SK-N-SH (cell line): ENCODE results near the gene THSD7A. TPM values are rescaled to one million over a fixed set of nuclear protein-coding genes. Genes with fewer than 3 reads are reported as not detected.
A peak's percentile ranks its signal among the peaks of the same experiment; 100 is the strongest.

Experiments
- CTCF ChIA-PET: fragments of 300-600, 350-600 bp; formaldehyde crosslinking; extraction: SDS; loops from one replicate; lab custom pipeline; 2021; lab: Yijun Ruan, JAX
- POLR2A ChIA-PET: fragments of 350-600 bp; sonication (Branson Sonifier 250); formaldehyde crosslinking; extraction: SDS; loops from one replicate; lab custom pipeline; 2020; ENCODE audit warnings: antibody characterized with exemption, inconsistent platforms; lab: Yijun Ruan, JAX
- DNase-seq: peaks from one replicate; pipeline ENCODE4 v3.0.0; 2012
- H2AFZ ChIP-seq: fragments of 200-600 bp; sonication (generic); 2 replicates; pipeline ENCODE4 v1.8.1; 2016; ENCODE audit warnings: antibody characterized with exemption, mild to moderate bottlenecking, low read depth
- H3F3A ChIP-seq: fragments of 200-600 bp; sonication (generic); replicated peaks from 2 replicates; pipeline ENCODE3; 2016; ENCODE audit warnings: antibody characterized with exemption, mild to moderate bottlenecking; ENCODE audit not compliant: insufficient read depth
- H3K27ac ChIP-seq, 2 experiments: fragments of 200-500 bp in 1 of 2; fragments of 200-600 bp in 1 of 2; sonication (Bioruptor generic) in 1 of 2; sonication (generic), shearing (Covaris generic) in 1 of 2; 2 replicates each; pipeline versions ENCODE4 v1.5.1 to v1.6.1; 2014 to 2016; ENCODE audit warnings: low read depth in 2 of 2, inconsistent platforms in 1 of 2, low read length in 1 of 2, mild to moderate bottlenecking in 1 of 2, mixed read lengths in 1 of 2
- H3K27me3 ChIP-seq: fragments of 200-600 bp; sonication (generic), shearing (Covaris generic); 2 replicates; pipeline ENCODE4 v1.6.1; 2016; ENCODE audit warnings: mixed run types; ENCODE audit not compliant: insufficient read depth
- H3K36me3 ChIP-seq, 2 experiments: fragments of 200-500 bp in 1 of 2; fragments of 200-600 bp in 1 of 2; sonication (Bioruptor generic) in 1 of 2; sonication (generic) in 1 of 2; replicated peaks in 1 of 2; 2 replicates each; pipeline versions ENCODE3 to v1.5.1; 2014 to 2016; ENCODE audit warnings: low read length in 1 of 2, mild to moderate bottlenecking in 1 of 2; ENCODE audit not compliant: insufficient read depth in 2 of 2, control insufficient read depth in 1 of 2
- H3K4me1 ChIP-seq, 2 experiments: fragments of 200-500 bp in 1 of 2; fragments of 200-600 bp in 1 of 2; sonication (Bioruptor generic) in 1 of 2; sonication (generic), shearing (Covaris generic) in 1 of 2; 2 replicates each; pipeline versions ENCODE4 v1.5.1 to v1.6.1; 2014 to 2016; ENCODE audit warnings: low read depth in 1 of 2, low read length in 1 of 2, mixed run types in 1 of 2; ENCODE audit not compliant: insufficient read depth in 2 of 2, control insufficient read depth in 1 of 2
- H3K4me2 ChIP-seq: fragments of 200-600 bp; sonication (generic), shearing (Covaris generic); 2 replicates; pipeline ENCODE4 v1.6.1; 2017; ENCODE audit warnings: mixed run types
- H3K4me3 ChIP-seq, 2 experiments: fragments of 200-500 bp in 1 of 2; fragments of 200-600 bp in 1 of 2; sonication (Bioruptor generic) in 1 of 2; sonication (generic), shearing (Covaris generic) in 1 of 2; 2 replicates each; pipeline versions ENCODE4 v1.5.1 to v1.8.1; 2014 to 2016; ENCODE audit warnings: low read depth in 2 of 2, inconsistent platforms in 1 of 2, low read length in 1 of 2, mild to moderate bottlenecking in 1 of 2, mixed read lengths in 1 of 2, moderate library complexity in 1 of 2
- H3K79me2 ChIP-seq: fragments of 200-600 bp; sonication (generic); 2 replicates; pipeline ENCODE4 v1.8.1; 2017; ENCODE audit warnings: mild to moderate bottlenecking; ENCODE audit not compliant: insufficient read depth
- H3K9ac ChIP-seq: fragments of 200-600 bp; sonication (generic); 2 replicates; pipeline ENCODE4 v1.6.1; 2017; ENCODE audit warnings: mixed run types
- H3K9me2 ChIP-seq: fragments of 200-600 bp; sonication (generic); 2 replicates; pipeline ENCODE4 v1.6.1; 2017; ENCODE audit warnings: mixed run types
- H3K9me3 ChIP-seq: fragments of 200-600 bp; sonication (generic); 2 replicates; pipeline ENCODE4 v1.6.1; 2017; ENCODE audit warnings: mixed run types, mild to moderate bottlenecking, moderate library complexity
- H4K20me1 ChIP-seq: fragments of 200-600 bp; sonication (generic); 2 replicates; pipeline ENCODE4 v1.6.1; 2017; ENCODE audit warnings: mild to moderate bottlenecking, mixed run types; ENCODE audit not compliant: insufficient read depth
- CHD2 ChIP-seq: fragments of 150-350 bp; IDR thresholded peaks from 2 replicates; pipeline ENCODE4 v1.6.1; 2018; ENCODE audit warnings: low read length; ENCODE audit not compliant: partially characterized antibody
- ELF1 ChIP-seq: IDR thresholded peaks from 2 replicates; pipeline ENCODE4 v1.4.0; 2012
- EP300 ChIP-seq, 2 experiments: IDR thresholded peaks; 2 replicates each; pipeline versions ENCODE4 v1.4.0 to v1.6.1; 2012; ENCODE audit warnings: borderline replicate concordance in 1 of 2, low read depth in 1 of 2, low read length in 1 of 2
- FOXJ3 ChIP-seq: sonication (generic); formaldehyde crosslinking; IDR thresholded peaks from 2 replicates; pipeline ENCODE4 v1.5.1; 2020; ENCODE audit warnings: mild to moderate bottlenecking, missing genetic modification reagents
- MXI1 ChIP-seq: IDR thresholded peaks from 2 replicates; pipeline ENCODE4 v1.6.1; 2012; ENCODE audit warnings: mild to moderate bottlenecking, low read depth, low read length, improper control_type of control experiment
- POLR2AphosphoS5 ChIP-seq: IDR thresholded peaks from 2 replicates; pipeline ENCODE4 v1.6.1; 2012; ENCODE audit warnings: low read depth, low read length
- RAD21 ChIP-seq: IDR thresholded peaks from 2 replicates; pipeline ENCODE4 v1.6.1; 2012; ENCODE audit warnings: mild to moderate bottlenecking, low read length
- RCOR1 ChIP-seq: fragments of 150-350 bp; IDR thresholded peaks from 2 replicates; pipeline ENCODE4 v1.6.1; 2017; ENCODE audit warnings: antibody characterized with exemption, low read length
- SIN3A ChIP-seq: IDR thresholded peaks from 2 replicates; pipeline ENCODE4 v1.6.1; 2012; ENCODE audit warnings: low read depth, mild to moderate bottlenecking, low read length, moderate library complexity, borderline replicate concordance
- WGBS: methylation state at CpG from one replicate; pipeline ENCODE4 v1.1.6; 2017; ENCODE audit warnings: low lambda C conversion rate; 5-methylcytosine and 5-hydroxymethylcytosine counted together
- polyA plus RNA-seq, 3 experiments: library from polyadenylated mRNA; depleted of rRNA; stranded (reverse); fragments of >200 nt; gene quantifications; 2 replicates each; pipeline ENCODE4 v1.2.3, GENCODE V29; 2012
- TF ChIP-seq, protein P1 (sequence below): IDR thresholded peaks from 2 replicates; pipeline ENCODE4 v1.6.1; 2012; ENCODE audit warnings: mild to moderate bottlenecking, low read depth, low read length, moderate library complexity
- TF ChIP-seq, protein P2 (sequence below): IDR thresholded peaks from 2 replicates; pipeline ENCODE4 v1.4.0; 2012; ENCODE audit warnings: low read depth
- TF ChIP-seq, protein P3 (sequence below): fragments of 150-350 bp; IDR thresholded peaks from 2 replicates; pipeline ENCODE4 v1.6.1; 2016; ENCODE audit warnings: mild to moderate bottlenecking, low read depth, low read length

The THSD7A gene
- polyA plus RNA-seq, 1 of the 3 experiments (the other 2 are of a cell fraction) = 0.16 TPM

DNA sequence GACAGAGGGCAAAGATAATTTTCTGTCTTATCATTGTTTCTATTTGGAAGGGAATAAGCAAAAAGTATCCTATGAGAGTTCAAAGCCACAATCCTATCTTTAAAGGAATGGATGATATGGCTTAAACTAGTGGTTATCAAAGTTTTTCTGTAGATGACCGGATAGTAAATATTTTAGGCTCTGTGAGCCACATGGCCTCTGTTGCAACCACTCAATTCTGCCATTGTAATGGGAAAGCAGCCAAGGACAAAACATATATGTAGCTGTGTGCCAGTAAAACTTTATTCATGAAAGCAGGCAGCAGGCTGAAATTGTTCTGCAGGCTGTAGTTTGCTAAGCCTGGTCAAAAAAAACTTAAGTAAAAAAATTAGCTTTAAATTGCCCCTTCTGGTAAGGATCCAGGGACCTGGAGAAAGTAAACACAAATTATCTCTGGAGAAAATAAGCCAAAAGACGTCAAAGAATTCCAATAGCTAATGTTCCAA, 73.3 kb downstream of the THSD7A start:
- peaks cover 0 to 58% of the 10 kb centered on the region in 2 experiments; a peak in 2 of 4 replicates for H3K4me1 ChIP-seq
- no peaks in the 10 kb centered on the region for H3K27me3 ChIP-seq
- no peaks in the 10 kb centered on the region for H3K9me3 ChIP-seq
- no peaks in the 10 kb centered on the region for H4K20me1 ChIP-seq
- DNase-seq = no peak
- ChIA-PET POLR2A (interaction anchor here (1.1 kb wide), 1 partner anchor 73 kb away, joined by 3 read pairs; the partner anchor contains the start of gene THSD7A), CTCF (interaction anchor here (0.7 to 1.0 kb wide), 2 partner anchors 54 to 73 kb away, joined by 3 to 4 read pairs; no protein-coding TSS in a partner anchor)
- WGBS = 30% methylated on average over 2 of the region's 2 CpGs
- H3K9ac ChIP-seq = no peak overlapping the region
- no peaks in the 10 kb centered on the region for H3K36me3 ChIP-seq
- no peak overlapping the region for H3K4me3 ChIP-seq
- H3K4me2 ChIP-seq = no peak overlapping the region
- no peaks in the 10 kb centered on the region for H3K79me2 ChIP-seq
- H3F3A ChIP-seq = no peaks in the 10 kb centered on the region
- peak overlapping the region in 1 of 2 experiments; percentile 100; a peak in 2 of 4 replicates for H3K27ac ChIP-seq
- no peak overlapping the region for H2AFZ ChIP-seq
- no peaks in the 10 kb centered on the region for H3K9me2 ChIP-seq
- TF ChIP-seq POLR2AphosphoS5 (no peak), MXI1 (peak; percentile 53; the same call in 1 of the 2 replicates), RCOR1 (peak; percentile 66; the same call in 1 of the 2 replicates), FOXJ3 (CRISPR knock-in tag) (peak; percentile 51; the same call in 1 of the 2 replicates), EP300 (IDR thresholded peaks at IDR 0.05; ENCODE audit: borderline replicate concordance in 1 of 2, low read depth in 1 of 2, low read length in 1 of 2) (peak in 1 of 2 experiments; percentile 77; a peak in 1 of 4 replicates), RAD21 (no peak; the same call in 1 of the 2 replicates), CHD2 (peak; percentile 48), ELF1 (no peak), SIN3A (no peak)
- TF ChIP-seq, protein P1, sequence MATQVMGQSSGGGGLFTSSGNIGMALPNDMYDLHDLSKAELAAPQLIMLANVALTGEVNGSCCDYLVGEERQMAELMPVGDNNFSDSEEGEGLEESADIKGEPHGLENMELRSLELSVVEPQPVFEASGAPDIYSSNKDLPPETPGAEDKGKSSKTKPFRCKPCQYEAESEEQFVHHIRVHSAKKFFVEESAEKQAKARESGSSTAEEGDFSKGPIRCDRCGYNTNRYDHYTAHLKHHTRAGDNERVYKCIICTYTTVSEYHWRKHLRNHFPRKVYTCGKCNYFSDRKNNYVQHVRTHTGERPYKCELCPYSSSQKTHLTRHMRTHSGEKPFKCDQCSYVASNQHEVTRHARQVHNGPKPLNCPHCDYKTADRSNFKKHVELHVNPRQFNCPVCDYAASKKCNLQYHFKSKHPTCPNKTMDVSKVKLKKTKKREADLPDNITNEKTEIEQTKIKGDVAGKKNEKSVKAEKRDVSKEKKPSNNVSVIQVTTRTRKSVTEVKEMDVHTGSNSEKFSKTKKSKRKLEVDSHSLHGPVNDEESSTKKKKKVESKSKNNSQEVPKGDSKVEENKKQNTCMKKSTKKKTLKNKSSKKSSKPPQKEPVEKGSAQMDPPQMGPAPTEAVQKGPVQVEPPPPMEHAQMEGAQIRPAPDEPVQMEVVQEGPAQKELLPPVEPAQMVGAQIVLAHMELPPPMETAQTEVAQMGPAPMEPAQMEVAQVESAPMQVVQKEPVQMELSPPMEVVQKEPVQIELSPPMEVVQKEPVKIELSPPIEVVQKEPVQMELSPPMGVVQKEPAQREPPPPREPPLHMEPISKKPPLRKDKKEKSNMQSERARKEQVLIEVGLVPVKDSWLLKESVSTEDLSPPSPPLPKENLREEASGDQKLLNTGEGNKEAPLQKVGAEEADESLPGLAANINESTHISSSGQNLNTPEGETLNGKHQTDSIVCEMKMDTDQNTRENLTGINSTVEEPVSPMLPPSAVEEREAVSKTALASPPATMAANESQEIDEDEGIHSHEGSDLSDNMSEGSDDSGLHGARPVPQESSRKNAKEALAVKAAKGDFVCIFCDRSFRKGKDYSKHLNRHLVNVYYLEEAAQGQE = no peak
- TF ChIP-seq, protein P2, sequence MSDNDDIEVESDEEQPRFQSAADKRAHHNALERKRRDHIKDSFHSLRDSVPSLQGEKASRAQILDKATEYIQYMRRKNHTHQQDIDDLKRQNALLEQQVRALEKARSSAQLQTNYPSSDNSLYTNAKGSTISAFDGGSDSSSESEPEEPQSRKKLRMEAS = no peak
- TF ChIP-seq, protein P3, sequence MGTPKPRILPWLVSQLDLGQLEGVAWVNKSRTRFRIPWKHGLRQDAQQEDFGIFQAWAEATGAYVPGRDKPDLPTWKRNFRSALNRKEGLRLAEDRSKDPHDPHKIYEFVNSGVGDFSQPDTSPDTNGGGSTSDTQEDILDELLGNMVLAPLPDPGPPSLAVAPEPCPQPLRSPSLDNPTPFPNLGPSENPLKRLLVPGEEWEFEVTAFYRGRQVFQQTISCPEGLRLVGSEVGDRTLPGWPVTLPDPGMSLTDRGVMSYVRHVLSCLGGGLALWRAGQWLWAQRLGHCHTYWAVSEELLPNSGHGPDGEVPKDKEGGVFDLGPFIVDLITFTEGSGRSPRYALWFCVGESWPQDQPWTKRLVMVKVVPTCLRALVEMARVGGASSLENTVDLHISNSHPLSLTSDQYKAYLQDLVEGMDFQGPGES = no peak
